Adrenal gland (tissue), 5 donors: Measurements from ENCODE around the gene ZNF776.
A peak's percentile ranks its signal among the peaks of the same experiment; 100 is the strongest.

ENCODE experiments used
- CTCF ChIP-seq, 6 experiments: fragments of 450-650 bp in 4 of 6; fragments of 200-600 bp in 2 of 6; sonication (generic) in 1 of 6; IDR thresholded peaks; 1 replicate in 5 of 6; 2 replicates in 1 of 6; pipeline versions ENCODE4 v1.5.1 to v1.8.0; 2016 to 2021; ENCODE audit warnings: antibody characterized with exemption in 6 of 6, mild to moderate bottlenecking in 2 of 6, moderate library complexity in 1 of 6
- POLR2A ChIP-seq, 2 donors: fragments of 450-650 bp; IDR thresholded peaks; one replicate each; pipeline ENCODE4 v1.6.1; 2017; ENCODE audit warnings: antibody characterized with exemption in 2 of 2, mild to moderate bottlenecking in 2 of 2, moderate library complexity in 1 of 2
- donor health status: DM: no; HTN: no; CAD: no.

DNA sequence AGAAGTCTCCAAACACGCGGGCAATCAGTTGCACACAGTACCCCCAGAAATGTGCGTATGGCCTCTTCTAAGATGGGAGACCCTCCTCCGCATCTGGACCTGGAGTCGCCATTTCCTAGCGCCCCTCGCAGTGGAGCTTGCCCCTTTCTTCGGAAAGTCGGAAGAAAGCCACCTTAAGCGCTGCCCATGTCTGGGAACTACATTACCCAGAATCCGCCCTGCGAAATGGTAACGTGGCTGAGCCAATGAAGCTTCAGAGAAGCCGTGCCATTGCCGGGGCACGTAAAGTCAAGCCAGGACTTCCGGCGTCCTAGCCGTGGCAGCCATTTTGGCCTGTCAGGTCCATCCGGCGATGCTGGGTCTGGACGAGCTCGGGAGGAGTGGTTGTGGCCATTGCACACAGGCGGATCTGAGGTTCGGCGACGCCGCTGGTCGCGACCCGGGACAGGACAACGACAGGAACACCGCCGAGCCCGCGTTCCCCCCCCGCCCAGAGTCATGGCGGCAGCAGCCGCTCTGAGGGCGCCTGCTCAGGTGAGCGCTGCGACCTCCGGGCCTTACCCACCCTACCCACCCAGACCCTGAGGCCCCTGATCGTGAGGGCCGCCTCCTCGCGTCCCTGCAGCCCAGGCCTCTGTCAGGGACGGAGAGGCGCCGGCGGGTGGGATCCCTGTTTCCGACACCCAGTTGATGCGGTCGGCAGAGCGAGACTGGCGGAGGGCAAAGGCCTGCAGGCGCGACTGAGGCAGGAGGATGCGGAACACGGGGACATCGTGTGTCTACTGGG is 22.9 kb downstream of the ZNF776 start, which contains the start of gene ZNF586:
- peak in 1 of 2 donors; percentile 63 for TF ChIP-seq POLR2A (IDR thresholded peaks at IDR 0.05)
- TF ChIP-seq CTCF (IDR thresholded peaks at IDR 0.05), result no peak
